Body of pancreas (tissue), 4 donors: ENCODE measurements around the gene GGCT.

Experiments used
- POLR2A ChIP-seq, 3 donors: fragments of 450-650 bp; IDR thresholded peaks; one replicate each; pipeline ENCODE4 v1.6.1; 2016; ENCODE audit warnings: antibody characterized with exemption in 3 of 3, mild to moderate bottlenecking in 2 of 3
- TF ChIP-seq, protein P1 (sequence below), 7 experiments: fragments of 450-650 bp in 4 of 7; fragments of 200-600 bp in 3 of 7; sonication (generic) in 3 of 7; IDR thresholded peaks; one replicate each; pipeline ENCODE4 v1.5.1; 2016 to 2019; ENCODE audit warnings: antibody characterized with exemption in 7 of 7

- peak in 1 of 3 donors; percentile 9 for TF ChIP-seq POLR2A (IDR thresholded peaks at IDR 0.05)
- TF ChIP-seq, protein P1, sequence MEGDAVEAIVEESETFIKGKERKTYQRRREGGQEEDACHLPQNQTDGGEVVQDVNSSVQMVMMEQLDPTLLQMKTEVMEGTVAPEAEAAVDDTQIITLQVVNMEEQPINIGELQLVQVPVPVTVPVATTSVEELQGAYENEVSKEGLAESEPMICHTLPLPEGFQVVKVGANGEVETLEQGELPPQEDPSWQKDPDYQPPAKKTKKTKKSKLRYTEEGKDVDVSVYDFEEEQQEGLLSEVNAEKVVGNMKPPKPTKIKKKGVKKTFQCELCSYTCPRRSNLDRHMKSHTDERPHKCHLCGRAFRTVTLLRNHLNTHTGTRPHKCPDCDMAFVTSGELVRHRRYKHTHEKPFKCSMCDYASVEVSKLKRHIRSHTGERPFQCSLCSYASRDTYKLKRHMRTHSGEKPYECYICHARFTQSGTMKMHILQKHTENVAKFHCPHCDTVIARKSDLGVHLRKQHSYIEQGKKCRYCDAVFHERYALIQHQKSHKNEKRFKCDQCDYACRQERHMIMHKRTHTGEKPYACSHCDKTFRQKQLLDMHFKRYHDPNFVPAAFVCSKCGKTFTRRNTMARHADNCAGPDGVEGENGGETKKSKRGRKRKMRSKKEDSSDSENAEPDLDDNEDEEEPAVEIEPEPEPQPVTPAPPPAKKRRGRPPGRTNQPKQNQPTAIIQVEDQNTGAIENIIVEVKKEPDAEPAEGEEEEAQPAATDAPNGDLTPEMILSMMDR (IDR thresholded peaks at IDR 0.05): peak in 4 of 7 experiments; percentile 17 to 30 (median 26)
Observed at GRCh38 chr7:30469303-30469702, 35.3 kb downstream of the GGCT start.
